ENCODE results near the gene CLOCK.

The CLOCK gene

DNA sequence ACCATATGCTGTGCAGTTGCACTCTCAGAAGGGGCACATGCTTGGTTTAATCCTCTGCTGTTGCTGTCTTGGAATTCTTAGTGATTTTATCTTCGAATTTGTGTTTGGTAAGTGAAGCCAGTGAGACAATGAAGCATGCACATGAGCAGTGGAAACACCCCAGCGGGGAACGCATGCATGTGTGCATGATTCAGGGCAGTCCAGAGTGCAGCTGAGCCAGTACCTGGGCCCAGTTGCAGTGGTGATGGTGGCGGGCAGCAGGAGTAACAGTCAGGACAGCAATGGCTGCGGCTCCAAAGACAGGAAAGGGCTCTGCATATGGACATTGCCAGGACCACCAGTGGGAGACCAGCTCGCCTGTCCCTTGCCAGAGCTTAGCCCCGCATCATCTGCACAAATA lies 165.2 kb downstream of the CLOCK start:
- TF ChIP-seq, protein P1, sequence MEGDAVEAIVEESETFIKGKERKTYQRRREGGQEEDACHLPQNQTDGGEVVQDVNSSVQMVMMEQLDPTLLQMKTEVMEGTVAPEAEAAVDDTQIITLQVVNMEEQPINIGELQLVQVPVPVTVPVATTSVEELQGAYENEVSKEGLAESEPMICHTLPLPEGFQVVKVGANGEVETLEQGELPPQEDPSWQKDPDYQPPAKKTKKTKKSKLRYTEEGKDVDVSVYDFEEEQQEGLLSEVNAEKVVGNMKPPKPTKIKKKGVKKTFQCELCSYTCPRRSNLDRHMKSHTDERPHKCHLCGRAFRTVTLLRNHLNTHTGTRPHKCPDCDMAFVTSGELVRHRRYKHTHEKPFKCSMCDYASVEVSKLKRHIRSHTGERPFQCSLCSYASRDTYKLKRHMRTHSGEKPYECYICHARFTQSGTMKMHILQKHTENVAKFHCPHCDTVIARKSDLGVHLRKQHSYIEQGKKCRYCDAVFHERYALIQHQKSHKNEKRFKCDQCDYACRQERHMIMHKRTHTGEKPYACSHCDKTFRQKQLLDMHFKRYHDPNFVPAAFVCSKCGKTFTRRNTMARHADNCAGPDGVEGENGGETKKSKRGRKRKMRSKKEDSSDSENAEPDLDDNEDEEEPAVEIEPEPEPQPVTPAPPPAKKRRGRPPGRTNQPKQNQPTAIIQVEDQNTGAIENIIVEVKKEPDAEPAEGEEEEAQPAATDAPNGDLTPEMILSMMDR (IDR thresholded peaks at IDR 0.05; ENCODE audit: low read depth, low read length): no peak
- in situ Hi-C loops (cut with HindIII; ENCODE audit: low sequenced_read_pairs): no loop called here
- H3K4me3 ChIP-seq (ENCODE audit: low read depth, low read length): no peak overlapping the region
- no peak for DNase-seq (ENCODE audit: low read depth, low spot score)

DNA sequence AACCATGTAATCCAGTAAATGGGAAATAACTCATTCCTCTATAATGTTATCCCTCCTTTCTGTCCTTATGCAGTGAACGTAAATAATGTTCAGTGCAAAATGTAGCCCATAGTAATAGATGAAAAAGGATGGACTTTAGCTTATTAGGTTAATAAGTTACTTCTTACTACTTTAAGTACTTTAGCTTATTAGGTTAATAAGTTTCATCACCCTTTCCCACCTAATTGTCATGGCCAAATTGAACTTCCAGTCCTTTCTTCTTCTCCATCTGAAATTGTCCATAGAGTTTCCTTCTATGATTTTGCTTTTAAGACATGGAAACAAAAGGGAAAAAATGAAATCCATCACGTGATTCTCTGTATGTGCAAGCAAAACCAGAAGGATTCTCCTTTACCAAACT lies 166.1 kb downstream of the CLOCK start:
- in situ Hi-C loops (cut with HindIII; ENCODE audit: low sequenced_read_pairs): no loop called here
- no peak for DNase-seq (ENCODE audit: low read depth, low spot score)
- TF ChIP-seq, protein P1 (IDR thresholded peaks at IDR 0.05; ENCODE audit: low read depth, low read length): no peak
- H3K4me3 ChIP-seq (ENCODE audit: low read depth, low read length): no peak overlapping the region

DNA sequence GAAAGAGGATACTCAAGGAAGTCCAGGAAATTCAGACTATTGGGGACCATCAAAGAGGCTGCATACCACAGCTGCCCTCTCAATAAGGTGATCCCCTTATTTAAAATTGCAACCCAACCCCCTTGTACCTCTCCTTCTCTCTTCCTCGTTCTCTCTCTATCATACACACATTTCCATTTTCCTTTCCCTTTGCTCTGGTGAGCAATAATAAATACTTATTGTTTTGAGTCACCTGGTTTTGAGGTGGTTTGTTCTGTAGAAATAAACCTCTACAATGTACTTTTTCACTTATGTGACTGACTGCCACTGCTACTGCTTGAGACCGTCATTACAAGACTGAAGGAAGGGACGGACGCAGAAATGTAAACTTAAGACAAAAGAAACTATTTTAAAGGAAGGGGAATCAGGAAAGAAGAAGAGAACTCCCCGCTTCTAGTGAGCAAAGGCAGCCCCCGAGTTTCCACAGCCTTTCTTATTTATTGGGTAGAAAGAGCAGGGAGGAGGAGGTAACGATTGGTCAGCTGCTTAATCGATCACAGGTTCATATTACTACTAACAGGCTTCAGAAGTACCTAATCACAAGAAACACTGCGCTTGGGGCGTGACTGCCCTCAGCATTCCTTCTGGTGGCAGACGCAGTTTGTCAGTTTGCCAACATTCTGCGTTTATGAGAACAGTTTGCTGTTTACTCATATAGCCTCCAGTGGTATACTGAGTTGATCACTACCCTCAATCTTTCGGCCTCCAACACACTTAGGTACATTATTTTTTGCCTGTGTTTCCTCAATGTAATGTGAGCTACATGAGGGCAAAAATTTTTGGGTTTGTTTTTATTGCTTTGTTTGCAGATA lies 167.9 kb downstream of the CLOCK start:
- in situ Hi-C loops (cut with HindIII; ENCODE audit: low sequenced_read_pairs): no loop called here
- TF ChIP-seq, protein P1 (IDR thresholded peaks at IDR 0.05; ENCODE audit: low read depth, low read length): no peak
- DNase-seq (ENCODE audit: low read depth, low spot score): no peak
- no peak overlapping the region for H3K4me3 ChIP-seq (ENCODE audit: low read depth, low read length)

All from astrocyte of the spinal cord (primary cell).